ENCODE data around the gene KLHL28. TPM values are rescaled to one million over a fixed set of nuclear protein-coding genes. Genes with fewer than 3 reads are reported as not detected.

Gene KLHL28
- total and polyA plus RNA-seq, 3 experiments from 2014 or later: 12.3 to 45.3 (median 13.4) TPM

GRCh38 chr14:44941591-44941990 lies 20.2 kb downstream of the KLHL28 start:
- Histone ChIP-seq H3K4me1 (ENCODE audit: insufficient read depth, low read length) (no peaks in the 10 kb centered on the region), H3K27ac (ENCODE audit: low read depth, low read length) (no peak overlapping the region), H3K27me3 (ENCODE audit: insufficient read depth, low read length, poor library complexity, severe bottlenecking) (no peaks in the 10 kb centered on the region), H3K36me3 (ENCODE audit: insufficient read depth, low read length) (peaks cover 31% of the 10 kb centered on the region), H3K4me3 (ENCODE audit: low read length) (no peak overlapping the region), H3K9me3 (ENCODE audit: low read length) (no peaks in the 10 kb centered on the region)
- POLR2A ChIA-PET: no interaction called here
- Mint-ChIP-seq H3K9me3 (no peaks in the 10 kb centered on the region), H3K4me1 (peaks cover 49 to 69% (median 68%) of the 10 kb centered on the region in 3 donors), H3K27me3 (no peaks in the 10 kb centered on the region), H3K4me3 (peak overlapping the region in 2 of 7 donors; percentile 8), H3K27ac (peak overlapping the region in 6 of 8 donors; percentile 33 to 91 (median 50)), H3K36me3 (peaks cover 35 to 73% (median 47%) of the 10 kb centered on the region in 3 donors)
- no peak for DNase-seq
- CTCF ChIA-PET: no interaction called here

- H3K9me3 ChIP-seq (ENCODE audit: low read length): no peaks in the 10 kb centered on the region
- Mint-ChIP-seq H3K4me1 (peaks cover 55 to 75% (median 74%) of the 10 kb centered on the region in 3 donors), H3K4me3 (peak overlapping the region in 5 of 7 donors; percentile 11 to 54 (median 24)), H3K36me3 (peaks cover 38 to 77% (median 53%) of the 10 kb centered on the region in 3 donors), H3K27ac (peak overlapping the region in 7 of 8 donors; percentile 7 to 96 (median 68)), H3K9me3 (no peaks in the 10 kb centered on the region), H3K27me3 (no peaks in the 10 kb centered on the region)
- no peaks in the 10 kb centered on the region for H3K27me3 ChIP-seq (ENCODE audit: insufficient read depth, low read length, poor library complexity, severe bottlenecking)
- H3K4me1 ChIP-seq (ENCODE audit: insufficient read depth, low read length): no peaks in the 10 kb centered on the region
- CTCF ChIA-PET: no interaction called here
- peaks cover 31% of the 10 kb centered on the region for H3K36me3 ChIP-seq (ENCODE audit: insufficient read depth, low read length)
- DNase-seq: no peak
- no peak overlapping the region for H3K27ac ChIP-seq (ENCODE audit: low read depth, low read length)
- H3K4me3 ChIP-seq (ENCODE audit: low read length): no peak overlapping the region
- POLR2A ChIA-PET: no interaction called here
Observed at GRCh38 chr14:44940944-44941343, 20.8 kb downstream of the KLHL28 start.

GRCh38 chr14:44940211-44940610 lies 21.5 kb downstream of the KLHL28 start:
- CTCF ChIA-PET: no interaction called here
- POLR2A ChIA-PET: no interaction called here
- DNase-seq: no peak
- H3K9me3 Mint-ChIP-seq: no peaks in the 10 kb centered on the region
- peaks cover 52 to 72% (median 69%) of the 10 kb centered on the region in 3 donors for H3K4me1 Mint-ChIP-seq
- H3K36me3 ChIP-seq (ENCODE audit: insufficient read depth, low read length): peaks cover 24% of the 10 kb centered on the region
- no peaks in the 10 kb centered on the region for H3K4me1 ChIP-seq (ENCODE audit: insufficient read depth, low read length)
- peak overlapping the region in 3 of 7 donors; percentile 2 to 37 (median 12) for H3K4me3 Mint-ChIP-seq
- H3K4me3 ChIP-seq (ENCODE audit: low read length): no peak overlapping the region
- no peak overlapping the region for H3K27ac ChIP-seq (ENCODE audit: low read depth, low read length)
- no peaks in the 10 kb centered on the region for H3K27me3 ChIP-seq (ENCODE audit: insufficient read depth, low read length, poor library complexity, severe bottlenecking)
- no peaks in the 10 kb centered on the region for H3K9me3 ChIP-seq (ENCODE audit: low read length)
- peak overlapping the region in 6 of 8 donors; percentile 47 to 96 (median 67) for H3K27ac Mint-ChIP-seq
- peaks cover 33 to 71% (median 48%) of the 10 kb centered on the region in 3 donors for H3K36me3 Mint-ChIP-seq
- no peaks in the 10 kb centered on the region for H3K27me3 Mint-ChIP-seq

- H3K9me3 ChIP-seq (ENCODE audit: low read length): no peaks in the 10 kb centered on the region
- CTCF ChIA-PET: no interaction called here
- no peaks in the 10 kb centered on the region for H3K27me3 ChIP-seq (ENCODE audit: insufficient read depth, low read length, poor library complexity, severe bottlenecking)
- no peak overlapping the region for H3K27ac ChIP-seq (ENCODE audit: low read depth, low read length)
- H3K27ac Mint-ChIP-seq: no peak overlapping the region
- no peaks in the 10 kb centered on the region for H3K27me3 Mint-ChIP-seq
- no peaks in the 10 kb centered on the region for H3K9me3 Mint-ChIP-seq
- no peak overlapping the region for H3K4me3 ChIP-seq (ENCODE audit: low read length)
- POLR2A ChIA-PET: no interaction called here
- peaks cover 27 to 67% (median 35%) of the 10 kb centered on the region in 3 donors for H3K36me3 Mint-ChIP-seq
- DNase-seq: no peak
- peaks cover 14% of the 10 kb centered on the region for H3K36me3 ChIP-seq (ENCODE audit: insufficient read depth, low read length)
- H3K4me1 ChIP-seq (ENCODE audit: insufficient read depth, low read length): no peaks in the 10 kb centered on the region
- no peak overlapping the region for H3K4me3 Mint-ChIP-seq
- H3K4me1 Mint-ChIP-seq: peaks cover 51 to 79% (median 72%) of the 10 kb centered on the region in 3 donors
Observed at GRCh38 chr14:44937547-44937946, 24.2 kb downstream of the KLHL28 start.

- Mint-ChIP-seq H3K36me3 (peaks cover 16 to 62% (median 21%) of the 10 kb centered on the region in 3 donors), H3K4me1 (peaks cover 41 to 76% (median 71%) of the 10 kb centered on the region in 3 donors), H3K9me3 (no peaks in the 10 kb centered on the region), H3K4me3 (no peak overlapping the region), H3K27me3 (no peaks in the 10 kb centered on the region), H3K27ac (peak overlapping the region in 4 of 8 donors; percentile 0 to 55 (median 40))
- no peak for DNase-seq
- H3K27me3 ChIP-seq (ENCODE audit: insufficient read depth, low read length, poor library complexity, severe bottlenecking): no peaks in the 10 kb centered on the region
- H3K4me3 ChIP-seq (ENCODE audit: low read length): no peak overlapping the region
- POLR2A ChIA-PET: interaction anchor here (0.8 kb wide), 1 partner anchor 27 kb away, joined by 3 read pairs; the partner anchor contains the start of genes KLHL28 and TOGARAM1
- CTCF ChIA-PET: interaction anchor here (0.6 kb wide), 1 partner anchor 161 kb away, joined by 3 read pairs; no protein-coding TSS in a partner anchor
- no peaks in the 10 kb centered on the region for H3K9me3 ChIP-seq (ENCODE audit: low read length)
- no peak overlapping the region for H3K27ac ChIP-seq (ENCODE audit: low read depth, low read length)
- H3K36me3 ChIP-seq (ENCODE audit: insufficient read depth, low read length): peaks cover 10% of the 10 kb centered on the region
- H3K4me1 ChIP-seq (ENCODE audit: insufficient read depth, low read length): no peaks in the 10 kb centered on the region
Observed at GRCh38 chr14:44935155-44935554, 26.6 kb downstream of the KLHL28 start.

- Histone ChIP-seq H3K27ac (ENCODE audit: low read depth, low read length) (no peak overlapping the region), H3K36me3 (ENCODE audit: insufficient read depth, low read length) (peaks cover 4% of the 10 kb centered on the region), H3K9me3 (ENCODE audit: low read length) (no peaks in the 10 kb centered on the region), H3K4me1 (ENCODE audit: insufficient read depth, low read length) (no peaks in the 10 kb centered on the region), H3K4me3 (ENCODE audit: low read length) (no peak overlapping the region), H3K27me3 (ENCODE audit: insufficient read depth, low read length, poor library complexity, severe bottlenecking) (no peaks in the 10 kb centered on the region)
- peak overlapping the region in 7 of 8 donors; percentile 63 to 88 (median 79) for H3K27ac Mint-ChIP-seq
- peaks cover 0 to 32% (median 3%) of the 10 kb centered on the region in 3 donors for H3K36me3 Mint-ChIP-seq
- CTCF ChIA-PET: interaction anchor here (1.8 kb wide), 1 partner anchor 32 kb away, joined by 4 read pairs; no protein-coding TSS in a partner anchor
- no peaks in the 10 kb centered on the region for H3K27me3 Mint-ChIP-seq
- POLR2A ChIA-PET: no interaction called here
- H3K4me1 Mint-ChIP-seq: peaks cover 18 to 35% (median 31%) of the 10 kb centered on the region in 3 donors
- H3K9me3 Mint-ChIP-seq: no peaks in the 10 kb centered on the region
- peak overlapping the region; percentile 19 to 69 (median 28) for H3K4me3 Mint-ChIP-seq
- peak in 1 of 5 donors; percentile 18 for DNase-seq
Observed at GRCh38 chr14:44928793-44929192, 33.0 kb downstream of the KLHL28 start.

- no peak overlapping the region for H3K27ac ChIP-seq (ENCODE audit: low read depth, low read length)
- H3K9me3 ChIP-seq (ENCODE audit: low read length): no peaks in the 10 kb centered on the region
- no peak overlapping the region for H3K4me3 ChIP-seq (ENCODE audit: low read length)
- Mint-ChIP-seq H3K9me3 (peaks cover 0 to 8% (median 0%) of the 10 kb centered on the region in 5 donors), H3K27me3 (peaks cover 26% of the 10 kb centered on the region in 2 donors), H3K4me1 (peaks cover 3 to 11% (median 6%) of the 10 kb centered on the region in 3 donors), H3K36me3 (peaks cover 0 to under 1% (median 0%) of the 10 kb centered on the region in 3 donors), H3K27ac (no peak overlapping the region), H3K4me3 (no peak overlapping the region)
- ChIA-PET CTCF (interaction anchor here (2.5 kb wide), 1 partner anchor 354 kb away, joined by 21 read pairs; no protein-coding TSS in a partner anchor), POLR2A (no interaction called here)
- peaks cover 10% of the 10 kb centered on the region for H3K27me3 ChIP-seq (ENCODE audit: insufficient read depth, low read length, poor library complexity, severe bottlenecking)
- no peaks in the 10 kb centered on the region for H3K4me1 ChIP-seq (ENCODE audit: insufficient read depth, low read length)
- DNase-seq: no peak
- H3K36me3 ChIP-seq (ENCODE audit: insufficient read depth, low read length): no peaks in the 10 kb centered on the region
Observed at GRCh38 chr14:44914849-44915248, 46.9 kb downstream of the KLHL28 start.

GRCh38 chr14:44912041-44912869 lies 49.5 kb downstream of the KLHL28 start:
- DNase-seq: no peak
- Histone ChIP-seq H3K4me3 (ENCODE audit: low read length) (no peak overlapping the region), H3K9me3 (ENCODE audit: low read length) (no peaks in the 10 kb centered on the region), H3K4me1 (ENCODE audit: insufficient read depth, low read length) (no peaks in the 10 kb centered on the region), H3K27me3 (ENCODE audit: insufficient read depth, low read length, poor library complexity, severe bottlenecking) (peaks cover 17% of the 10 kb centered on the region), H3K27ac (ENCODE audit: low read depth, low read length) (no peak overlapping the region), H3K36me3 (ENCODE audit: insufficient read depth, low read length) (no peaks in the 10 kb centered on the region)
- H3K36me3 Mint-ChIP-seq: peaks cover 0 to 3% (median 0%) of the 10 kb centered on the region in 3 donors
- peak overlapping the region in 3 of 7 donors; percentile 29 to 43 (median 41) for H3K4me3 Mint-ChIP-seq
- POLR2A ChIA-PET: interaction anchor here (1.1 kb wide), 1 partner anchor 16 kb away, joined by 3 read pairs; a partner anchor contains a TSS
- H3K9me3 Mint-ChIP-seq: peaks cover 0 to 8% (median 0%) of the 10 kb centered on the region in 5 donors
- peaks cover 29 to 32% of the 10 kb centered on the region in 2 donors for H3K27me3 Mint-ChIP-seq
- H3K27ac Mint-ChIP-seq: no peak overlapping the region
- H3K4me1 Mint-ChIP-seq: peaks cover 3 to 11% (median 6%) of the 10 kb centered on the region in 3 donors
- CTCF ChIA-PET: interaction anchor here (1.5 to 2.5 kb wide), 2 partner anchors 357 to 367 kb away, joined by 5 to 21 read pairs; no protein-coding TSS in a partner anchor
